ENCODE measurements around the gene ZNF670.

ZNF670 gene

DNA sequence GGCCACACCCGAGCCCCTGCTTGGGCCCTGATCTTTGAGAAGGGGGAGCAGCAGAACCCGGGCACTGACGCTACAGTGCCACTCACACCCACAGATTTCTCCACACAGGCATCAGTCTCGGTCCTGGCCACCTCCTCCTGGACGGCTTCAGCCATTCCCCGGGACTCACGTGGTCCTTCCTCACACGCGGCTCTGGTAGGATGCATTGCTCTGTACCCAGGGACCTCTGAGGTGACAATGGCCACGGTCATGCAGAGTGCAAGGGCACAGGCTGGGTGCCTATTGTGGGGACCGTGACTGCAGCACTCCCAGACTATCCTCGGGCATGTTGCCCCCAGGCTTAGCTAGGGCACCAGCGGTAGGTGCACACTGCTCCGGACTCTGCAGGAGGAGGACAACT lies 11.8 kb upstream of the ZNF670 start:
- ChIA-PET CTCF (no interaction called here), POLR2A (no interaction called here)
- no peak for DNase-seq (ENCODE audit: low read depth, low spot score)
- TF ChIP-seq, protein P1, sequence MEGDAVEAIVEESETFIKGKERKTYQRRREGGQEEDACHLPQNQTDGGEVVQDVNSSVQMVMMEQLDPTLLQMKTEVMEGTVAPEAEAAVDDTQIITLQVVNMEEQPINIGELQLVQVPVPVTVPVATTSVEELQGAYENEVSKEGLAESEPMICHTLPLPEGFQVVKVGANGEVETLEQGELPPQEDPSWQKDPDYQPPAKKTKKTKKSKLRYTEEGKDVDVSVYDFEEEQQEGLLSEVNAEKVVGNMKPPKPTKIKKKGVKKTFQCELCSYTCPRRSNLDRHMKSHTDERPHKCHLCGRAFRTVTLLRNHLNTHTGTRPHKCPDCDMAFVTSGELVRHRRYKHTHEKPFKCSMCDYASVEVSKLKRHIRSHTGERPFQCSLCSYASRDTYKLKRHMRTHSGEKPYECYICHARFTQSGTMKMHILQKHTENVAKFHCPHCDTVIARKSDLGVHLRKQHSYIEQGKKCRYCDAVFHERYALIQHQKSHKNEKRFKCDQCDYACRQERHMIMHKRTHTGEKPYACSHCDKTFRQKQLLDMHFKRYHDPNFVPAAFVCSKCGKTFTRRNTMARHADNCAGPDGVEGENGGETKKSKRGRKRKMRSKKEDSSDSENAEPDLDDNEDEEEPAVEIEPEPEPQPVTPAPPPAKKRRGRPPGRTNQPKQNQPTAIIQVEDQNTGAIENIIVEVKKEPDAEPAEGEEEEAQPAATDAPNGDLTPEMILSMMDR (IDR thresholded peaks at IDR 0.05; ENCODE audit: insufficient read depth, low read length, missing control alignments) = no peak
- H3K4me3 ChIP-seq (ENCODE audit: low read depth, low read length) = no peak overlapping the region

DNA sequence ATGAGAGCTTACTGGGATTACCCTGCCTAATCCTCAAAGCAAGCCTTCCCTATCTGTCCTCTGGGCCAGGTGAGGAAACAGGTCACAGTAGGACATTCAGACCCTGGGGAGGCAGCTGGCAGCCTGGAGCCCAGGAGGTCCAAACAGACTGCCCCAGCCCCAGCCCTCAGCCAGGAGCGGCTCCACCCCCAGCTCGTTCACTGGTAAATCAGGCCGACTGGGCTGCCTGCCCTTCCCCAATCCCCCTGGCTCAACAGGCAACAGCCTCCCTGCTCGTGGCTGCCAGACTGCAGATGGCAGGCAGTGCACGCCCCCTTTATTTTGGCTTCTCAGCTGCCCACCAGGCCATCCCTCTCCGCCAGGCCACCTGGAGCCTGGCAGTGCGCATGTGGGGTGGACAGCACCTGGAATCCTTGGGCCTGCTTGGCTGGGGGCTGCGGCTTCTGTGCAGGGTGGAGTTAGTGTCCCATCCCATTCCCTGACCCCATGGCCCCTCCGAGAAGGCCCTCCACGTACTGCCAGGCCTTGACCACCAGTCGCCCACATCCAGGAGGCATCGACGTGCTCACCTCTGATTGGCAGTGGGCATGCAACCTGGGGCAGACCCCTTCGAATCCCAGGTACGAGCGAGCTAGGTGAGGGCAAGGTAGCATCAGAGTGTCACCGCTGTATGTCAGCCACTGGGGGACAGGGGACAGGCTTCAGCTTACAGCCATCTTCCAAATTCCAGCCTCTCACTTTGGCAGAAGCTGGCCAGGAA lies 11.2 kb upstream of the ZNF670 start:
- TF ChIP-seq, protein P1 (IDR thresholded peaks at IDR 0.05; ENCODE audit: insufficient read depth, low read length, missing control alignments) = no peak
- POLR2A ChIA-PET = no interaction called here
- no peak overlapping the region for H3K4me3 ChIP-seq (ENCODE audit: low read depth, low read length)
- CTCF ChIA-PET = interaction anchor here (1.9 kb wide), 1 partner anchor 11 kb away, joined by 10 read pairs; the partner anchor contains the start of gene ZNF670
- DNase-seq (ENCODE audit: low read depth, low spot score) = no peak

DNA sequence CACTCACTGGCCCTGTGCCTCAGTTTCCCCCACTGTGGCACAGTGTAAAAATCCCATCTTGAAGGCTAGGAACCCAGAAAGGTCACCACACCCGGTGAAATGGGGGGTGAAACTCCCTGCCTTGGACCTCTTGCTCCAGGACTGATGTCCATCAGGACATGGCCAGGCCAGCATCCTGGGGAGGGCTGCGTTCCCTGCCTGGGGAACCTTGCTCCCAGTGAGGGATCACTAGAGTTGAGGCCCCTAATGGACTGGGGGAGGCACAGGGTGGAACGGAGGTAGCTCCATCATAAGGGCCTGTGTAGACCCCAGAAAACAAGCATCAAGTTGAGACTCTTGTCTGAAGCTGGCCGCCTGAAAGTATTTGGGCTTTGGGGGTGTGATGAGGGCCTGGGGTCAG lies 10.4 kb upstream of the ZNF670 start:
- POLR2A ChIA-PET = no interaction called here
- TF ChIP-seq, protein P1 (IDR thresholded peaks at IDR 0.05; ENCODE audit: insufficient read depth, low read length, missing control alignments) = no peak
- no peak overlapping the region for H3K4me3 ChIP-seq (ENCODE audit: low read depth, low read length)
- DNase-seq (ENCODE audit: low read depth, low spot score) = no peak
- CTCF ChIA-PET = interaction anchor here (1.9 kb wide), 1 partner anchor 10 kb away, joined by 10 read pairs; the partner anchor contains the start of gene ZNF670

DNA sequence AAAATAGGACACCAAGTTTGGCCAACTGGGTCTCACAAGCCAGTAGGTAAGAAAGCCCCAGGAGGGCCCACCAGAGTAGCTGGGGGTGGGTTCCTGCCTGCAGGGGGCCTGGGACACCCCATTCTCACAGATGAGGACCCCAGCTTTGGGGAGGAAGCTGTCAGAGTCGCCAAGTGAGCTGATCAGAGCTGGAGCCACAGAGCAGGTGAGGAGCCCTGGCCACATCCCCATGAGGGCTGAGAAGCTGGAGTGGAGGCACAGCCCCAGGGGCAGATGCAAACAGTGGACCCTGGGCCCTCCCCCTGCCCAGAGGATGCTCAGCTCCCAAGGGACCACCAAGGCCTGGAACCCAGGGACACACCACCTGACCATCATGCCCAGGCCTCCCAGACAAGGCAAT lies 8.6 kb upstream of the ZNF670 start:
- POLR2A ChIA-PET = no interaction called here
- CTCF ChIA-PET = no interaction called here
- DNase-seq (ENCODE audit: low read depth, low spot score) = no peak
- H3K4me3 ChIP-seq (ENCODE audit: low read depth, low read length) = no peak overlapping the region
- TF ChIP-seq, protein P1 (IDR thresholded peaks at IDR 0.05; ENCODE audit: insufficient read depth, low read length, missing control alignments) = no peak

DNA sequence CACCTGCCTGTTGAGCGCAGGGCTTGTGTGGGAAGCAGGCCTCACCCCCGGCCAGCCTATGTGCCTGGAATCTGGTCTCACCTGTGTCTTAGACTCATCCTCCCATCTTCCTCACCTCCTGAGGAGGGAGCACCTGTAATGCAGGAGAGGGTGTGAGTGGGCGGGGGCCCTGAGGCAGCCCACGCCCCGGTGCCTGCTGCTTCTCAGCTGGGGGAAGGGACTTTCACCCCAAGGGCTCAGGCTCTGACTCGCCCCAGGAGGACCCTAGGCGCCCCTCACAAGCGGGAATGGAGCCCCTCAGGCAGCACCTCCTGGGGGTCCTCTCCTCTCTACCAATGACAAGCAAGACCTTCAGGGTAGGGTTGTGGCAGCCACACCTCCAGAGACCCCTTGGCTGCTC lies 6.7 kb upstream of the ZNF670 start:
- DNase-seq (ENCODE audit: low read depth, low spot score) = no peak
- H3K4me3 ChIP-seq (ENCODE audit: low read depth, low read length) = no peak overlapping the region
- ChIA-PET CTCF (no interaction called here), POLR2A (no interaction called here)
- TF ChIP-seq, protein P1 (IDR thresholded peaks at IDR 0.05; ENCODE audit: insufficient read depth, low read length, missing control alignments) = no peak

DNA sequence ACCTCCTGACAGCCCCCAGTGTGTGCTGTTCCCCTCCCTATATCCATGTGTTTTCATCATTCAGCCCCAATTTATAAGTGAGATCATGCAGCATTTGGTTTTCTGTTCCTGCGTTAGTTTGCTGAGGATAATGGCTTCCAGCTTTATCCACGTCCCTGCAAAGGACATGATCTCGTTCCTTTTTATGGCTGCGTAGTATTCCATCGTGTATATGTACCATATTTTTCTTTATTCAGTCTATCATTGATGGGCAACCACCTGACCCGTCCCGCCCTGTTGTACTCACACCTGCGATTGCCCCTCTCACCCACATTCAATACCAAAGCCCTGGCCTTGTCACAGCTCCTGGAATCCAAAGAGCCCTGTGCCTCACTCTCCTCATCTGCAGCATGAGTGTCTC lies 6.2 kb upstream of the ZNF670 start:
- ChIA-PET CTCF (no interaction called here), POLR2A (no interaction called here)
- TF ChIP-seq, protein P1 (IDR thresholded peaks at IDR 0.05; ENCODE audit: insufficient read depth, low read length, missing control alignments) = no peak

More for the DNA sequence above, 6.2 kb upstream of the ZNF670 start:
- no peak for DNase-seq (ENCODE audit: low read depth, low spot score)
- H3K4me3 ChIP-seq (ENCODE audit: low read depth, low read length) = no peak overlapping the region

Measured in AG04449 (cell line).